ENCODE results near the gene PRKCZ.

Gene PRKCZ

DNA sequence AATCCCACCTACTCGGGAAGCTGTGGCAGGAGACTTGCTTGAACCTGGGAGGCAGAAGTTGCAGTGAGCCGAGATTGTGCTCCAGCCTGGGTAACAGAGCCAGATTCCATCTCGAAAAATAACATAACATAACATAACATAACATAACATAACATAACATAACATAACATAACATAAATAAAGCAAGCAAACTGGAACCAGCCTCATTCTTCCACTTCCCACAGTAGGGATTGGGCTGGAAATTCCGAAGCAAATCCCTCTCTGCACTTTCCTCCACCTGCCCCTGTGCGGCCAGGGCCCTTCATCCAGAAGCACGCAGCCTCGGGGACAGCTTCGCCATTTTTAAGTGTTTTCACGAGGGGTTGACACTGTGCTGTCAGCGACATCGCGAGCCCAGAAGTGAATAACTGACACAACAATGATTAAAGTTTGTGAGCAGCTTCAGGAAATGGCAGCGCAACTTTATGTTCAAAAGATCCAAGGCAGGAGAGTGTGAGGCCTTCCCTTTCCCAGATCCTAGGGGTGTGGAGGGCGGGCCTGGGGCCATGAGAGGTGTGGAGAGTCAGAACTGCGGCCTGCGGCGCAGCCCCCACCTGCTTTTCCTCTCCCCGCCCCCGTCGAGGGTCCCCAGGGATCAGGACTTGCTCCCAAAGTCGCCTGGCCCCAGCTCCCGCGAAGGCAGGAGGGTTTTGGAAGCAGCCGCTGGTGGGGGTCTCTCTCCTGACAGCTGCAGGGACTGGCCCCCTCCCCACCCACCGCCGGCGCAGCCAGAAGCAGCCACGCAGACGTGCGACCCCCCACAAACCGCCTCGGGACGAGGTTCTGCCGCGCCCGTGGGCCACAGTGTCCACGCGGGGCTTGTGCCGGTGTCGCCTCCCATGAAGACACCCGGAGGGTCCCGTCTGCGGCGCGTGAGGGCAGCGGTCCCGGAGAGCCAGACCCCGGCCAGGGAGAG lies 31.7 kb upstream of the PRKCZ start:
- Mint-ChIP-seq H3K27me3 (ENCODE audit: low read depth) (peaks cover 74% of the 10 kb centered on the region), H3K36me3 (ENCODE audit: low read depth) (no peaks in the 10 kb centered on the region), H3K4me1 (peaks cover 5% of the 10 kb centered on the region), H3K4me3 (peak overlapping the region; percentile 78 to 90 (median 85)), H3K27ac (peak overlapping the region in 1 of 3 experiments; percentile 46), H3K9me3 (peaks cover 3% of the 10 kb centered on the region)
- TF ChIP-seq CTCF (IDR thresholded peaks at IDR 0.05; ENCODE audit: unreplicated experiment in 3 of 3): no peak

DNA sequence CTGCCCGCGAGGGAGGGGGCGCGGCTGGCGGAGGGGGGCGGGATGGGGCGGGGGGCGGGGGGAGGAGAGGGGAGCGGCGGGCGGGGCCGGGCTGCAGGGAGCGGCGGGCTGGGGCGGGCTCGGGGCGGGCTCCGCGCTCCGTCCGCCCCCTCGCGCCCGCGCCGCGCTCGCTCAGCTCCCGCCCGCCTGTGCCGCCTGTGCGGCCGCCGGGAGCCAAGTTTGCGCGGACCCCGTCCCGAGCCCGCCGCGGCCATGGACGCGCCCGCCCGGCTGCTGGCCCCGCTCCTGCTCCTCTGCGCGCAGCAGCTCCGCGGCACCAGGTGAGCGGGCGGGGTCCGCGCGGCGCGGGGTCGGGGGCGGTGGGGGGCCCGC lies 31.1 kb upstream of the PRKCZ start, which contains the start of gene GABRD:
Gene GABRD, plus strand, starts transcription at position 174 of the 372 bp plus-strand sequence. Its CDS starts 79 bp downstream, at position 253.
- no peak for TF ChIP-seq CTCF (IDR thresholded peaks at IDR 0.05; ENCODE audit: unreplicated experiment in 3 of 3)
- H3K36me3 Mint-ChIP-seq (ENCODE audit: low read depth): no peaks in the 10 kb centered on the region
- H3K27me3 Mint-ChIP-seq (ENCODE audit: low read depth): peaks cover 74% of the 10 kb centered on the region
- H3K9me3 Mint-ChIP-seq: peaks cover 3% of the 10 kb centered on the region
- H3K27ac Mint-ChIP-seq: peak within 1 kb of the TSS in 1 of 3 experiments; percentile 46
- H3K4me3 Mint-ChIP-seq: peak within 1 kb of the TSS; percentile 78 to 90 (median 85)
- peaks cover 5% of the 10 kb centered on the region for H3K4me1 Mint-ChIP-seq

GRCh38 chr1:2019571-2020309 lies 30.5 kb upstream of the PRKCZ start:
- Mint-ChIP-seq H3K4me3 (peak overlapping the region in 1 of 3 experiments; percentile 21), H3K27ac (no peak overlapping the region), H3K9me3 (peaks cover 3% of the 10 kb centered on the region), H3K36me3 (ENCODE audit: low read depth) (no peaks in the 10 kb centered on the region), H3K27me3 (ENCODE audit: low read depth) (peaks cover 69% of the 10 kb centered on the region), H3K4me1 (peaks cover 5% of the 10 kb centered on the region)
- no peak for TF ChIP-seq CTCF (IDR thresholded peaks at IDR 0.05; ENCODE audit: unreplicated experiment in 3 of 3)

DNA sequence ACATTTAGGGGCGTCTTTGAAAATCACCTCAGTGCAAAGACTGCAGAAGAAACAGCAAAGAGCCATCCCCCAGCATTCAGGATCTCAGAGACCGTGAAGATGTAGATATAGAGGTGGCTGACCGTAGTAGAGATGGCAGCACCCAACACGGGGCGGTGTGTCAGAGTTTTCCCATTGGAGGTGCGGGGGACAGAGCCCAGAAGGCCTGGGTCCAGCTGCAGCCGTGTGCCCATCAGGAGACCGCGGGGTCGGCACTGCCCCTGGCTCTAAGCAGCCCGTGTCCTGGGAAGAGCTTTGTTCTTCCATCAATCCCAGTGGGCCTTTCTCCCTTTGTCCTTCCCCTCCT lies 29.9 kb upstream of the PRKCZ start:
- Mint-ChIP-seq H3K4me1 (peaks cover 5% of the 10 kb centered on the region), H3K27ac (no peak overlapping the region), H3K9me3 (peaks cover 3% of the 10 kb centered on the region), H3K4me3 (peak overlapping the region in 2 of 3 experiments; percentile 21 to 70), H3K36me3 (ENCODE audit: low read depth) (no peaks in the 10 kb centered on the region), H3K27me3 (ENCODE audit: low read depth) (peaks cover 64% of the 10 kb centered on the region)
- no peak for TF ChIP-seq CTCF (IDR thresholded peaks at IDR 0.05; ENCODE audit: unreplicated experiment in 3 of 3)

GRCh38 chr1:2021550-2021949 lies 28.7 kb upstream of the PRKCZ start:
- Mint-ChIP-seq H3K36me3 (ENCODE audit: low read depth) (no peaks in the 10 kb centered on the region), H3K9me3 (peaks cover 3% of the 10 kb centered on the region), H3K4me1 (peaks cover 5% of the 10 kb centered on the region), H3K27ac (no peak overlapping the region), H3K27me3 (ENCODE audit: low read depth) (peaks cover 51% of the 10 kb centered on the region), H3K4me3 (peak overlapping the region in 1 of 3 experiments; percentile 57)
- no peak for TF ChIP-seq CTCF (IDR thresholded peaks at IDR 0.05; ENCODE audit: unreplicated experiment in 3 of 3)
